HK-2 (cell line): ENCODE results near the gene UAP1.

Experiments
- DNase-seq: peaks from one replicate; pipeline ENCODE4 v3.0.0-alpha.2; 2018; ENCODE audit not compliant: unreplicated experiment

Gene UAP1

GRCh38 chr1:162616848-162617247, 55.3 kb downstream of the UAP1 start:
- no peak for DNase-seq

DNA sequence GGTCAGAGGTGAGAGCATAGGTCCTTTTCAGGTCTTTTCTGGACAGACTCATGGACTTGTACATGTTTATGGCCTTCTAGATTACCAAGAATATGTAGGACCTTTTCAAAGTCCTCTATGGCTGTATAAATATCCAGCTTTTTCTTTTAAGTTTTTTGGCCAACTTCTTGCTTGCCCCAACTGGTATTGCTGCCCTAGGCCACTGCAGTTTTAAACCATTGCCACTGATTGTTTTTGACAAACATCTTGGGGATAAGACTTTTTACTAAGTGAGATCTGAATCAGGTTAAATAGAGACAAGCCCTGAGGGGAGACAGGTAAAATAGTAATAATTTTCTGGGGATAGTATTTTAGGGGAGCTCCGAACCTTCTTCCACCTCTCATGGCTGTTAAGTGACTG, 56.0 kb downstream of the UAP1 start:
- DNase-seq, result no peak

DNA sequence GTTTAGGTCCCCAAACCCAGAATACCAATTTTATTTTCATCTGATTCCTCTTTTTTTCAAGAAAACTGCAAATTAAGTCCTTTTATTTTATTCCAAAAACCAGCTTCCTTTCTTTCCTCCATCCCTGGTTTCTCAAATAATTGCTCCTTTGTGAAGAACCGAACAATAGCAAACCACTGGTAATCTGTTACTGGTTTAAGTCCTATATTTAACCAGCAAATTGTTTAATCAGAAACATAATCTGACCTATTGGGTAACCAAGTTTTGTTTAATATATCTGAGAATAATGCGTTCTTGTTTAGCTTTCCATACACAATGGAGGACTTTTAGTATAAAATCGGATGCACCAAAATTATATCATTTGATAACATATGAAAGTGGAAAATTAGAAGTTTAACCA, 57.6 kb downstream of the UAP1 start:
- no peak for DNase-seq

GRCh38 chr1:162621256-162621655, 59.7 kb downstream of the UAP1 start:
- DNase-seq, result no peak

DNA sequence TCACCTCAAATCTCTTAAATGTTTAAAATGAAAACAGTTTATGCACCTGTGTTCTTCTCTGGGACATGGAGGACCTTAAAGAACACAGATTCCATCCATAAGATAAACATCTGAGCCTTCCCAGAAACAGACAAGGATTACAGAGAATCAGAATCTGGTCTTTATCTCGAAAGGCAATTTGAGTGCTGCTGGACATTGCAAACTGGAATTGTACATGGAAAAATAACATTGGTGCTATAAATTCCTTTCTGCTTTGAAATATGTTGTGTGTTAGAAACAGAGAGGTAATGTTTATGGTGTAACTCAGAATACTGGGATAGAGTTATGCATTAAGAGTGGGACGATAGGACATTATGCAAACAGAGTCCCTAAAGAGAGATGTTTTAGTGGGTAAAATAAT, 64.2 kb downstream of the UAP1 start:
- no peak for DNase-seq

DNA sequence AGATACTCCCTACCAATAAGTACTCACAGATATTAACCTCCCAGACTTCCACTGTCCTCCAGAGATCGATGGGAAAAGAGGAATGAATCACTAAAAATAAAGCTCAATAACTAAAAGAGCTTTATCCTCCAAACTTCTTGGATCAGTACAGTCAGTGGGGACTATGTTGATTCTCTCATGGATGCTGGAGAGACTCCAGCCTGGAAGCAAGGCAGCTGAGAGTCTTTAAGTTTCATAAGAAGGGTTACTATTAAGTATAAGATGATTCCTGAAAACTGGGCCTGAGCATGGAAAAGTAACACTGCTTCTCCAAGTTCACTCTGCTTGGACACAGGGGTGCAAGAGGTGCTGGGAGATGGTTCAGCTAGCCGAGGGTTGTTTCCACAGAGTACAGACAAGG, 64.6 kb downstream of the UAP1 start:
- DNase-seq, result no peak

GRCh38 chr1:162626761-162627160, 65.2 kb downstream of the UAP1 start:
- no peak for DNase-seq

DNA sequence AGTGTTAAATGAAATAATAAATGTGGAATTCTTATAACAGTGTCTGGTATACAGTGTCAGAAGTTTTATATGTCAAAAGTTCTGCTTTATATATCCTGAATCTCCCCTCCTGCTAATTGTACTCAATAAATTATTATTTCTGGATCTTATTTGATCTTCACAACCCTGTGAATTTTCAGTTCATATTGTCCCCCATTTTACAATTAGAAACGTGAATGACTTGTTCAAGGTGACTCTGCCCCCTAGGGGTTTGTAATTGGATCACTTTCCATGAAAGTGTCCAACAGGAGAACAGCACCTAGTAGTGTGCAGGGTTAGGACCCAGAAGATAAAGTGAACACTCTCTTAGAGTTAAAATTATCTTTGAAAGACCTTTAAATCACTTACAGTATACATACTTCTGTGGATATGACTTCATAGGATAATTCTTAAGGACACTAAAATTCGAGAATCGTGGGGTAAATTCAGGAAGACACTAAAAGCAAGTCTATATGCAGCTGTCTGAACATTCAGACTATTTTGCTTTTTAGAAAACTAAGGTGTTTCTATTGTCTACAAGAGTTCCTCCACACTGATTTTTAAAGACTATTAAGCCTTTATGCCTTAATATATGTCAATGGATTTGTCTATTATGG, 66.3 kb downstream of the UAP1 start:
- DNase-seq, result no peak

GRCh38 chr1:162629077-162629627, 67.6 kb downstream of the UAP1 start:
- DNase-seq, result no peak

- DNase-seq, result no peak
Observed at GRCh38 chr1:162629651-162630050, 68.1 kb downstream of the UAP1 start.

DNA sequence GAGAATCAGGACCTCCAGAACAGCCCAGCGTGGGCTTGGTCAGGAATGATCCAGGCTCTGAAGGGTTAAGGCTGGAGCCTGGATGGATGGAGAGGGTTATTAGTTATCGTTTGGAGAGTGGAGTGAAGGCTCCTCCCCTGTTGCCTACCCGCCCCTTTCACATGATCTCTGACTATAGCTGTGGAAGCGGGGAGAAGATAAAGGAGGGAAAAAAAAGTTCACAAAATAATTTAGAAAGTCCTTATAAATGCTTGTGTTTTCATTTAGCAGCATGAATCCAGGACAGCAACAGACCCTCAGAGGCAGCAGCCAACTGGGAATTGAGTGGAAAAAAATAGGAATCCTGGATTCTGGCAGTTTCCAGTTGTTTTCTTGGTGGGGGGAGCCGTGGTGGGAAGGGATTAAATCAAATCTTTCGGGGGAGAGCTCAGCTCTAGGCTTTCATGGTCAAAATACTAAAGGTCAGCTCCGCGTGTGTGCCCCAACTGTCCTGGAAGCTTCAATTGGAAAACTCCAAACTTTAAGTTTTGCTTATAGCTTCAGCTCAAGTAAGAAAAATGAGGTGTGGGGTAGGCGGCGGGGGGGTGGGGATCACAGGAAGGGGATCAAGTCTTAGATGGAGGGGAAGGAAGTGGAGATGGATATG, 70.1 kb downstream of the UAP1 start:
- DNase-seq, result no peak

GRCh38 chr1:162632217-162632666, 70.7 kb downstream of the UAP1 start, which contains the start of gene DDR2:
TSS of gene DDR2 (plus strand) at chr1:162632464. CDS start at chr1:162719064, 86,600 bp downstream.
- no peak for DNase-seq

GRCh38 chr1:162632698-162633080, 71.2 kb downstream of the UAP1 start:
- DNase-seq, result no peak

GRCh38 chr1:162633081-162633762, 71.7 kb downstream of the UAP1 start:
- DNase-seq, result no peak

DNA sequence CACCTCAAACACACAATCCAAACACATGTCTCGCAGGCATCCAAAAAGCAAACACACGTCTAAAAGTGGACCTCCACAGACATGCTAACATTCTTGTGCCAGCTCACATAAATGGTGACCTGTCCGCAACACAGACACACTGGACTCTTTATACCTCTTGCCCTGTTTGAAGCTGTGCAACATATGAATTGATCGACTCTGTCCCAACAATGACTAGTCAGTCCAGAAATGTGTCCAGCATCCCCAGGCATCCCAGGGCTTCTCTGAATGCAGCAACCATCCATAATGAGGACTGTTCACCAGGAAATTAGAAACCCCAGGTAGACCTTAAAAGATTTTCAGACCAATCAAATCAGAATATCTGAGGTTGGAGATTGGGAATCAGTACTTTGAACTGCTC, 73.9 kb downstream of the UAP1 start:
- no peak for DNase-seq

GRCh38 chr1:162639718-162640117, 78.2 kb downstream of the UAP1 start:
- no peak for DNase-seq

GRCh38 chr1:162641114-162641513, 79.6 kb downstream of the UAP1 start:
- DNase-seq, result no peak

GRCh38 chr1:162644986-162645314, 83.4 kb downstream of the UAP1 start:
- no peak for DNase-seq

DNA sequence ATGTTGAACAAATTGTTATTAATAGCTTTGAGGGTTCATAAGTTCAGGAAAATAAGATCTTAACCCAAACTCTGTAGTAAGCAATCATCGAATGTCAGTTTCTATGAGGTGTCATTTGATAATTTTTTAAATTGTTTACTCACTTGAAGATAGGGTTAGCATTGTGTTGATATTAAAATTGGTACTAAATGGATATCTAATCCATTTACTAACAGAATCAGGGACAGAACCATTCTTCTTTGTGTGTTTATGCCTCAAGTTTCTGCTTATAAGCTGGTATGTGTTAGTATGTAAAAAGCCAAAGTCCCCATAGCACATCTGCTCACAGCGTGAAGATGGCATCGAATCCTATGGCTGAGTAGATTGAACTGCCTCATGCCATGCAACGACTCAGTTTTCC, 84.1 kb downstream of the UAP1 start:
- no peak for DNase-seq

GRCh38 chr1:162649583-162649982, 88.1 kb downstream of the UAP1 start:
- DNase-seq, result no peak
